ENCODE measurements around the gene CDK5RAP2.

Gene CDK5RAP2

DNA sequence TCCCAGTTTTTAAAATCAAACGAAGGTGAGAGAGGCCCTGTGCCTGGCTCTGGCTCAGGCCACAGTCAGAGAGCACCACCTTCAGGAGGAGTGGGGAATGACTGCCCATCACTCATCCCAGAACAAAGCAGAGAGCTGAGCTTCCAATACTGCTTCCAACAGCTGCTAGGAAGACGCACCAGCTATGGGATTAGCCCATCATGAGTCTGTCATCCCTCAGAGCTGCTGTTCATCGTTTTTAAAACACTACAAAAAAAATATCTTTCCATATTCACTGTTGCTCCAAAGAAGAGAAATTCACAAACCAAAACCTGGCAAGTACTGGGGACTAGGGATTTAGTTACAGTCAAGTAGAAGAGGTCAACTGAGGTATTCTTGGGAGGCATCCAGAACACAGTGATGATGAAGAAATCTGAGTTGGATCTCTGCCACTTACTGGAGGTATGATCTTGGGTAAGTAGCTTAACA is 102.4 kb downstream of the CDK5RAP2 start:
- peak overlapping the region; percentile 59 for H3K27ac ChIP-seq
- TF ChIP-seq, protein P1, sequence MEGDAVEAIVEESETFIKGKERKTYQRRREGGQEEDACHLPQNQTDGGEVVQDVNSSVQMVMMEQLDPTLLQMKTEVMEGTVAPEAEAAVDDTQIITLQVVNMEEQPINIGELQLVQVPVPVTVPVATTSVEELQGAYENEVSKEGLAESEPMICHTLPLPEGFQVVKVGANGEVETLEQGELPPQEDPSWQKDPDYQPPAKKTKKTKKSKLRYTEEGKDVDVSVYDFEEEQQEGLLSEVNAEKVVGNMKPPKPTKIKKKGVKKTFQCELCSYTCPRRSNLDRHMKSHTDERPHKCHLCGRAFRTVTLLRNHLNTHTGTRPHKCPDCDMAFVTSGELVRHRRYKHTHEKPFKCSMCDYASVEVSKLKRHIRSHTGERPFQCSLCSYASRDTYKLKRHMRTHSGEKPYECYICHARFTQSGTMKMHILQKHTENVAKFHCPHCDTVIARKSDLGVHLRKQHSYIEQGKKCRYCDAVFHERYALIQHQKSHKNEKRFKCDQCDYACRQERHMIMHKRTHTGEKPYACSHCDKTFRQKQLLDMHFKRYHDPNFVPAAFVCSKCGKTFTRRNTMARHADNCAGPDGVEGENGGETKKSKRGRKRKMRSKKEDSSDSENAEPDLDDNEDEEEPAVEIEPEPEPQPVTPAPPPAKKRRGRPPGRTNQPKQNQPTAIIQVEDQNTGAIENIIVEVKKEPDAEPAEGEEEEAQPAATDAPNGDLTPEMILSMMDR (conservative IDR thresholded peaks at IDR 0.05) = peak; percentile 99

DNA sequence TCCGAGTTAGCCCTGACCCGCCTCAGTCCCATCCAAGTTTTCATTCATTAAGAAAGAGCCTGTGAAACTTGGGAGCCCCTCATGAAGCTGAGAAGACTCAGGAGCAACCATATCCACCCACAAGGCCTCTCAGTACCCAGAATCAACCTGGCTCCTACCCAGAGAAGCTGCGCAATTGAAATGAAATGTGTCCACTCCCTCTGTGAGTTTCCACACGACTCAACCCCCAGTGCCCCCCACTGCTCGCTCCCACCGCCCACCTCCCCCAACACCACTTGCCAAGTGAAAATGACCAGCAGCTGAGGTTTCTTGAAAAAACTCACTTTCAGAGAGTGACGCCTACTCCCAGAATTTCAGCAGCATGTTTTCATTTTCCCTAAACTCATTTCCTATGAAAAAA is 104.6 kb downstream of the CDK5RAP2 start:
- no peak overlapping the region for H3K27ac ChIP-seq
- TF ChIP-seq, protein P1 (conservative IDR thresholded peaks at IDR 0.05) = no peak

DNA sequence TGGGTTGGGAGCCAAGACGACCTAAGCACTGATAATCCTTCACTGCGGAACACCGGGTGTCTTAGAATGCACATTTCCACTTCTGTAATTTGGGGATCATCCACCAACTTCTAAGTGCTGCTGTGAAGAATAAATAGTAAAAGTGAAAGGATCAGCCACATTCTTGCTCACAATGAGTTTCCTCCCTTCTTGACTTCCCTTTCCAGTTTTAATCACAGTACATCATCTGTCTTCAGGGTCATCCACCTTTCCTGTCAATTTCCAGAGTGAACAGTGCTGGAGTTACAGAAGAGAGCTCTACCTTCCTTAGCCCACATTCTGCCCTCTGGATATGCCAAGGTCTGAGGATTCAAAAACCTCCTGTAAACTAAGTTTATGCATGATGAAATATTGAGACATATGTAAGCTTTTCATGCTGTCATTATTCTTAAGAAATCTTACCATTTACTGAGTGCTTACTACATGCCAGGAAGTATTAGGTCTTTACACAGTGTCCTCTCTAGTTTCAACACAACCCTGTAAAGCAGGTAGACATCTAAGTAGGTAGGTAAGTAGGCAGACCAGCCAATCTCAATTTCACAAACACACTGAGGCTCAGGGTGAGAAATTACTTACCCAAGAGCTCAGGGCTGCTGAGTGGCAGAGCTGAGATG is 105.2 kb downstream of the CDK5RAP2 start:
- TF ChIP-seq, protein P1 (conservative IDR thresholded peaks at IDR 0.05) = no peak

DNA sequence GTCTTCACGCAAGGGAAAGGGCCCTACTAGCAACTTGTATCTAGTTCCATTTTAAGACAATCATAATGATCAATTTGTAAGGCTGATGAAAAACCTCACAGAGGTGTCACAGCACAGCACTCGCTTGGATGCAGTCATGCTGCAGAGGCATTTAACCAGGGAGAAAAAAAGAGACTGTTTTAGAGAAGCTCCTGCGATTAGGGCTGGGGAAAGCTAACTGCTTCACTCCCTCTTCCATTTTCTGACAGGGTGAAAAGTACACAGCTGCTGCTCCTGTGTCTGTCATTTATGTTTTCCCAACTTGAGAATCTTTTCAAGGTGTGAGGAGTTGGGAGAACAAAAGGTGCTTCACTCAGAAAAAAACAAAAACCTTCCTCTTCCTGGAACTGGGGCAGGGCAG is 106.4 kb downstream of the CDK5RAP2 start:
- TF ChIP-seq, protein P1 (conservative IDR thresholded peaks at IDR 0.05) = no peak
- no peak overlapping the region for H3K27ac ChIP-seq

More for the DNA sequence above, 105.2 kb downstream of the CDK5RAP2 start:
- H3K27ac ChIP-seq = no peak overlapping the region

DNA sequence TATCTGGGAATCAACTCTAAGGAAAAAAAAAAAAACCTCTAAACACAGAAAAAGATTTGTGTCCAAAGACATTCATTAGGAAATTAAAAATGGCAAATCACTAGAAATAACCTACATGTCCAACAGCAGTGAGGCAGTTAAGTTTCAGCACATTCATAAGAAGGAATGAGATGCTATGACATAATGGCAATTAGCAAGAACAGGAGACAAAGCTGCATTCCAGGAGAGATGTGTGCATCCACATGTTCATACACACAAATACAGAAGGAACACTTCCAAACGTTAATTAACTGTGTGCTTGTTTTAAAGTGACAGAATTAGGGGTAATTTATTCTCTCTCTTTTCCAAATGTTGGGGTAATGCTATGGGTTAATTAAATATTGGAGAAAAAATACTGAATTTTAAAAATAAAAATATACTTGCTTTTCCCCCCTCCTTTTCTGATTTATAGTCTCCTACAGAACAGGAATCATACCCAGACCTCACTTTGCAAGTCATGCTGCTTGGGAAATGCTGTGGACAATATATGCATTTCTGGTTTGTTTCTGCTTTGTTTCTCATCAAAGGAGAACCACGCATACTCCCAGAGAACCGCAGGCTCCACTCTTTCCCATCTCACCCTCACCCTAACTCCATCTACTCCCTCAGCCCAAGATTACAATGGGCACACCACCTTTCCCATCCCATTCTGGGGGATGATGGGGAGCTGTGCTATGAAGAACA is 114.1 kb downstream of the CDK5RAP2 start:
- no peak overlapping the region for H3K27ac ChIP-seq
- TF ChIP-seq, protein P1 (conservative IDR thresholded peaks at IDR 0.05) = no peak

DNA sequence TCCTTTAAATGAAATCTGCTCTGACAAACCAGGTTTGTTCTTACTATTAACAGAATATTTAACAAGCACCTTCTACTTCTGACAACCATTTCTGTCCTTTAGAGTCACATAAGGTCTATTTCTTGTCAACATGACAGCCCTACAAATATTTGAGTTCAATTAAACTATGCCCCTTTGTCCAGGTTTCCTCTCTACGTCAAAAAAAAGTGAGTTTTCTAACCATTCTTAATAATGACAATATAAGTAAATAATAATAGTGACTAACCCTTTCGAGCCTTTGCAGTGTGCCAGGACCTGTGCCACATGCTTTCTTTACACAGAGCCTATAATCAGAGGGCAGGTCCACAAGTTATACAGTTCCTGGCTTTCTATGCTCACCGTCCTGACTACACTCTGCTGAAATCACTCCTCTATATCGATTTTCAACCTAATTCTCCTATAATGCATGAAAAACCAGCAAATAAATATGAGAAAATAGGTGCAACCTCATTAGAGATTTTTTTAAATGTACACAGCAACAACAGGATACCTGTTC is 115.0 kb downstream of the CDK5RAP2 start:
- TF ChIP-seq, protein P1 (conservative IDR thresholded peaks at IDR 0.05) = no peak
- no peak overlapping the region for H3K27ac ChIP-seq

DNA sequence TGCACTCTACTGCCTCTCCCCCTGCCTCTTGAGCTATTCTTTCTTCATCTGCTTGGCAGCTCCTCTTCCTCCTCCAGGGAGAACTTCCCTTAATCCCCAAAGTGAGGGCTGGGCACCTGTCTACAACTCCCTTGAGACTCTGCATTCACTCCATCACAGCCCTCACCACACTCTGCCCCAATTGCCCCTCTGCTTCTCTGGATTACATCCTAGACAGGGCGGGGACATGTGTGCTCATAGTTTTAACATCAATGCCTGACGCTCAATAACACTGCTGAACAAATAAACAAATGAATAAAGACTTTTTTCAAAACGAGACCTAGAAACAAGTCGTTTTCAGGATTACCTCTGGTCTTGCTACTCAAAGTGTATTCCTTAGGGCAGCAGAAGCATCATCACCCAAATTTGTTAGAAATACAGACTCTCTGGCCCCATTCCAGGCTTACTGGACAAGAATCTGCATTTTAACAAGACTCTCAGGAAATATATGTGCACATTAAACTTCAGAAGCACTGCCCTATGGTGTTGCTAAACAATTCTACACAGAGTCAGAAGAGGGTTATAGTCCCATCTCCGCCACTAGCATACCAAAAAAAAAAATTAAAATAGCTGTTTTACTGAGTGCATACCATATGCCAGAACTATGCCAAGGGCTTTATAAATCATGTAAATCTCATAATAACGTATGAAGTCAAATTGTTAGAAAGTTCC is 115.6 kb downstream of the CDK5RAP2 start:
- TF ChIP-seq, protein P1 (conservative IDR thresholded peaks at IDR 0.05) = no peak
- H3K27ac ChIP-seq = no peak overlapping the region
